Endodermal cell (in vitro differentiated cells): ENCODE data around the gene ATP2B1. TPM values are rescaled to one million over a fixed set of nuclear protein-coding genes. Genes with fewer than 3 reads are reported as not detected.

Experiments
- DNase-seq: peaks from one replicate; pipeline ENCODE4 v3.0.0-alpha.2; 2017
- H3K27ac ChIP-seq: 2 replicates; pipeline ENCODE4 v1.5.1; 2013; ENCODE audit warnings: mild to moderate bottlenecking, low read depth, low read length, moderate library complexity
- H3K27me3 ChIP-seq: 2 replicates; pipeline ENCODE4 v1.6.1; 2013; ENCODE audit warnings: mild to moderate bottlenecking, low read length, moderate library complexity; ENCODE audit not compliant: insufficient read depth, control insufficient read depth, poor library complexity, severe bottlenecking
- H3K36me3 ChIP-seq: 2 replicates; pipeline ENCODE4 v1.7.0; 2013; ENCODE audit warnings: mild to moderate bottlenecking, low read length, moderate library complexity; ENCODE audit not compliant: control insufficient read depth, insufficient read depth
- H3K4me1 ChIP-seq: one replicate; pipeline ENCODE4 v1.7.0; 2013; ENCODE audit warnings: low read length; ENCODE audit not compliant: control insufficient read depth, insufficient read depth
- H3K4me3 ChIP-seq: 2 replicates; pipeline ENCODE4 v1.5.1; 2013; ENCODE audit warnings: mild to moderate bottlenecking, low read length, moderate library complexity
- H3K9ac ChIP-seq: 2 replicates; pipeline ENCODE4 v1.6.1; 2013; ENCODE audit warnings: mild to moderate bottlenecking, low read length, moderate library complexity; ENCODE audit not compliant: poor library complexity, severe bottlenecking; ENCODE audit errors: extremely low read depth
- H3K9me3 ChIP-seq: 2 replicates; pipeline ENCODE4 v1.6.1; 2013; ENCODE audit warnings: mild to moderate bottlenecking, low read length, moderate library complexity; ENCODE audit not compliant: control insufficient read depth
- H3K27ac Mint-ChIP-seq: 2 replicates; pipeline ENCODE4 v1.8.0; 2020; ENCODE audit warnings: mixed read lengths
- H3K27me3 Mint-ChIP-seq: 2 replicates; pipeline ENCODE4 v1.8.0; 2021; ENCODE audit warnings: mild to moderate bottlenecking, mixed read lengths; ENCODE audit not compliant: insufficient read depth
- H3K36me3 Mint-ChIP-seq: 2 replicates; pipeline ENCODE4 v1.8.0; 2020; ENCODE audit warnings: low read depth, mixed read lengths
- H3K4me1 Mint-ChIP-seq: 2 replicates; pipeline ENCODE4 v1.8.0; 2020; ENCODE audit warnings: mixed read lengths
- H3K4me3 Mint-ChIP-seq: 2 replicates; pipeline ENCODE4 v1.8.0; 2020; ENCODE audit warnings: mild to moderate bottlenecking, moderate library complexity, mixed read lengths
- H3K9me3 Mint-ChIP-seq: 2 replicates; pipeline ENCODE4 v1.8.0; 2020; ENCODE audit warnings: mild to moderate bottlenecking, mixed read lengths
- CTCF ChIP-seq: fragments of 200-600 bp; sonication (generic); conservative IDR thresholded peaks from 2 replicates; pipeline ENCODE4 v1.5.0; 2021; ENCODE audit warnings: antibody characterized with exemption, mild to moderate bottlenecking
- WGBS, 2 experiments: methylation state at CpG; one replicate each; pipeline versions ENCODE4 v1.1.5 to v1.1.7; 2013; ENCODE audit warnings: missing lambda C conversion rate in 2 of 2, mixed read lengths in 1 of 2; ENCODE audit not compliant: insufficient coverage in 1 of 2, insufficient read length in 1 of 2; 5-methylcytosine and 5-hydroxymethylcytosine counted together
- total RNA-seq, 2 donors: library from RNA; stranded (reverse); fragmentation: NEBNext Ultra II Directional in 1 of 2; extraction: Animal tissue kit (Norgen Biotek cat#: 25700) in 1 of 2; gene quantifications; 2 replicates in 1 of 2; 3 replicates in 1 of 2; pipeline ENCODE4 v1.2.1, GENCODE V29; 2021

Gene ATP2B1
- total RNA-seq, 2 donors from 2014 or later = 66.7 to 81.9 TPM

GRCh38 chr12:89650239-89650638 is 58.4 kb downstream of the ATP2B1 start:
- Histone ChIP-seq H3K36me3 (peaks cover 43% of the 10 kb centered on the region), H3K27me3 (no peaks in the 10 kb centered on the region), H3K4me3 (no peak overlapping the region), H3K9me3 (peaks cover 19% of the 10 kb centered on the region), H3K27ac (no peak overlapping the region), H3K9ac (no peak overlapping the region), H3K4me1 (peaks cover 1% of the 10 kb centered on the region)
- no peak for TF ChIP-seq CTCF
- no peak overlapping the region for H3K27ac Mint-ChIP-seq
- no peaks in the 10 kb centered on the region for H3K27me3 Mint-ChIP-seq
- 96% methylated on average over 2 of the region's 2 CpGs; no CpG with 5 or more reads in 1 of the 2 experiments for WGBS, 2 experiments
- H3K9me3 Mint-ChIP-seq = no peaks in the 10 kb centered on the region
- no peak overlapping the region for H3K4me3 Mint-ChIP-seq
- DNase-seq = no peak
- peaks cover 26% of the 10 kb centered on the region for H3K4me1 Mint-ChIP-seq
- H3K36me3 Mint-ChIP-seq = peaks cover 39% of the 10 kb centered on the region

- Histone ChIP-seq H3K4me3 (no peak overlapping the region), H3K27ac (no peak overlapping the region), H3K4me1 (peaks cover 5% of the 10 kb centered on the region), H3K36me3 (peaks cover 39% of the 10 kb centered on the region), H3K9ac (no peak overlapping the region), H3K9me3 (peaks cover 19% of the 10 kb centered on the region), H3K27me3 (no peaks in the 10 kb centered on the region)
- DNase-seq = no peak
- H3K9me3 Mint-ChIP-seq = no peaks in the 10 kb centered on the region
- no peaks in the 10 kb centered on the region for H3K27me3 Mint-ChIP-seq
- peaks cover 37% of the 10 kb centered on the region for H3K36me3 Mint-ChIP-seq
- peaks cover 26% of the 10 kb centered on the region for H3K4me1 Mint-ChIP-seq
- WGBS, 2 experiments = 100% methylated on average over 2 to 3 of the region's 3 CpGs
- H3K4me3 Mint-ChIP-seq = no peak overlapping the region
- TF ChIP-seq CTCF = no peak
- no peak overlapping the region for H3K27ac Mint-ChIP-seq
These were observed 58.8 kb downstream of the ATP2B1 start for GRCh38 chr12:89649820-89650219.

GRCh38 chr12:89649139-89649538 is 59.5 kb downstream of the ATP2B1 start:
- no peak for DNase-seq

More at GRCh38 chr12:89649139-89649538, 59.5 kb downstream of the ATP2B1 start:
- H3K9ac ChIP-seq = no peak overlapping the region
- WGBS, 2 experiments = 69 to 72% methylated on average over 2 of the region's 2 CpGs
- no peak overlapping the region for H3K4me3 ChIP-seq
- H3K27me3 Mint-ChIP-seq = no peaks in the 10 kb centered on the region
- TF ChIP-seq CTCF = no peak
- H3K36me3 Mint-ChIP-seq = peaks cover 36% of the 10 kb centered on the region
- H3K36me3 ChIP-seq = peaks cover 36% of the 10 kb centered on the region
- peaks cover 19% of the 10 kb centered on the region for H3K9me3 ChIP-seq
- H3K4me1 Mint-ChIP-seq = peaks cover 32% of the 10 kb centered on the region
- H3K4me3 Mint-ChIP-seq = no peak overlapping the region
- peaks cover 7% of the 10 kb centered on the region for H3K4me1 ChIP-seq
- H3K27ac Mint-ChIP-seq = no peak overlapping the region
- no peaks in the 10 kb centered on the region for H3K27me3 ChIP-seq
- H3K27ac ChIP-seq = no peak overlapping the region
- H3K9me3 Mint-ChIP-seq = no peaks in the 10 kb centered on the region
